WERI-Rb-1 (cell line): ENCODE results near the gene PGC.
A peak's percentile ranks its signal among the peaks of the same experiment; 100 is the strongest.

ENCODE experiments used
- DNase-seq: peaks from one replicate; pipeline ENCODE4 v3.0.0-alpha.2; 2020
- H3K27ac ChIP-seq: fragments of 250-450 bp; sonication (Bioruptor Pico); 2 replicates; pipeline ENCODE4 v1.5.1; 2020; ENCODE audit warnings: mild to moderate bottlenecking, moderate library complexity
- H3K27me3 ChIP-seq: fragments of 250-450 bp; sonication (Bioruptor Pico); 2 replicates; pipeline ENCODE4 v1.5.1; 2021; ENCODE audit warnings: mild to moderate bottlenecking, low read depth, moderate library complexity; ENCODE audit not compliant: insufficient read depth, severe bottlenecking
- H3K36me3 ChIP-seq: fragments of 250-450 bp; sonication (Bioruptor Pico); 2 replicates; pipeline ENCODE4 v1.5.1; 2020; ENCODE audit warnings: mild to moderate bottlenecking, moderate library complexity
- H3K4me3 ChIP-seq: 2 replicates; pipeline ENCODE4 v1.5.1; 2011; ENCODE audit warnings: low read depth, mild to moderate bottlenecking, control low read depth, low read length
- H3K9me3 ChIP-seq: fragments of 250-450 bp; sonication (Bioruptor Pico); 2 replicates; pipeline ENCODE4 v1.5.1; 2021; ENCODE audit warnings: mild to moderate bottlenecking, moderate library complexity; ENCODE audit not compliant: severe bottlenecking
- TF ChIP-seq, protein P1 (sequence below): IDR thresholded peaks from 2 replicates; pipeline ENCODE4 v1.5.1; 2011; ENCODE audit warnings: low read depth, mild to moderate bottlenecking, control low read depth, inconsistent platforms, low read length

Gene PGC

DNA sequence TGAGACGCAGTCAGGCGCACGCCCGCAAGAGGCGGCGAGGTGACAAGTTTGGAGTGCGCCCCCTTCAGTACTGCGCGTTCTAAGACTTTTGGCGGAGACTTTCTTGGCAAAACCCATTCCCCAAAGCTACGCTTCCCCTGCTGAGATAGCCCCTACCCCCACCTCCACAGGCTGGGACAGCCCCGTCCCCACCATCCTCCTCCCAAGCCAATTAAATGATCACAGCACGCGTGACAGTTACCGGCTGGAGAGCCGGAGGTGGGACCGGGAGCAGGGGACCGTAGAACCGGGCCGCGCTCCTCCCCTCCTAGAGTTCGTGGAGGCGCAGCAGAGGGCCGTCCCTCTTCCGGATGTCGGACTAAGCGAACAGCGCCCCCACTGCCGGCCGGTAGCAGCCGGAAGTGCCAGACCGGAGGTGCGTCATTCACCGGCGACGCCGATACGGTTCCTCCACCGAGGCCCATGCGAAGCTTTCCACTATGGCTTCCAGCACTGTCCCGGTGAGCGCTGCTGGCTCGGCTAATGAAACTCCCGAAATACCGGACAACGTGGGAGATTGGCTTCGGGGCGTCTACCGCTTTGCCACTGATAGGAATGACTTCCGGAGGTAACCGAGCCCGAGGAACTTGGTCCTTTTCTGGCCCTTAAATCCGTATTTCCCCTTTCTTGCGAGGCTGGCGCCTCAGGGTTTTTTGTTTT lies 40.2 kb upstream of the PGC start, which contains the start of gene TOMM6:
TSS of gene TOMM6 (plus strand) at position 476 of the 699 bp plus-strand sequence. CDS start at position 480, 4 bp downstream.
- H3K9me3 ChIP-seq: no peaks in the 10 kb centered on the region
- peaks cover 43% of the 10 kb centered on the region for H3K36me3 ChIP-seq
- TF ChIP-seq, protein P1, sequence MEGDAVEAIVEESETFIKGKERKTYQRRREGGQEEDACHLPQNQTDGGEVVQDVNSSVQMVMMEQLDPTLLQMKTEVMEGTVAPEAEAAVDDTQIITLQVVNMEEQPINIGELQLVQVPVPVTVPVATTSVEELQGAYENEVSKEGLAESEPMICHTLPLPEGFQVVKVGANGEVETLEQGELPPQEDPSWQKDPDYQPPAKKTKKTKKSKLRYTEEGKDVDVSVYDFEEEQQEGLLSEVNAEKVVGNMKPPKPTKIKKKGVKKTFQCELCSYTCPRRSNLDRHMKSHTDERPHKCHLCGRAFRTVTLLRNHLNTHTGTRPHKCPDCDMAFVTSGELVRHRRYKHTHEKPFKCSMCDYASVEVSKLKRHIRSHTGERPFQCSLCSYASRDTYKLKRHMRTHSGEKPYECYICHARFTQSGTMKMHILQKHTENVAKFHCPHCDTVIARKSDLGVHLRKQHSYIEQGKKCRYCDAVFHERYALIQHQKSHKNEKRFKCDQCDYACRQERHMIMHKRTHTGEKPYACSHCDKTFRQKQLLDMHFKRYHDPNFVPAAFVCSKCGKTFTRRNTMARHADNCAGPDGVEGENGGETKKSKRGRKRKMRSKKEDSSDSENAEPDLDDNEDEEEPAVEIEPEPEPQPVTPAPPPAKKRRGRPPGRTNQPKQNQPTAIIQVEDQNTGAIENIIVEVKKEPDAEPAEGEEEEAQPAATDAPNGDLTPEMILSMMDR: peak; percentile 98
- peak; percentile 99 for DNase-seq
- H3K27me3 ChIP-seq: no peaks in the 10 kb centered on the region
- H3K4me3 ChIP-seq: peak within 1 kb of the TSS; percentile 97
- peak within 1 kb of the TSS; percentile 90 for H3K27ac ChIP-seq

- DNase-seq: peak; percentile 93
- peaks cover 36% of the 10 kb centered on the region for H3K36me3 ChIP-seq
- H3K4me3 ChIP-seq: peak overlapping the region; percentile 97
- TF ChIP-seq, protein P1: peak; percentile 90
- no peaks in the 10 kb centered on the region for H3K27me3 ChIP-seq
- peak overlapping the region; percentile 90 for H3K27ac ChIP-seq
- no peaks in the 10 kb centered on the region for H3K9me3 ChIP-seq
These were observed 39.4 kb upstream of the PGC start for GRCh38 chr6:41786451-41787218.

- no peak for DNase-seq
- Histone ChIP-seq H3K4me3 (peak overlapping the region; percentile 97), H3K27me3 (no peaks in the 10 kb centered on the region)
These were observed 38.7 kb upstream of the PGC start for GRCh38 chr6:41785689-41786450.

GRCh38 chr6:41785254-41785653 lies 38.1 kb upstream of the PGC start:
- H3K36me3 ChIP-seq: peaks cover 22% of the 10 kb centered on the region
- TF ChIP-seq, protein P1: no peak
- DNase-seq: no peak
- H3K27ac ChIP-seq: no peak overlapping the region
- H3K9me3 ChIP-seq: no peaks in the 10 kb centered on the region
- no peak overlapping the region for H3K4me3 ChIP-seq
- no peaks in the 10 kb centered on the region for H3K27me3 ChIP-seq

More at GRCh38 chr6:41785689-41786450, 38.7 kb upstream of the PGC start:
- Histone ChIP-seq H3K9me3 (no peaks in the 10 kb centered on the region), H3K27ac (no peak overlapping the region), H3K36me3 (peaks cover 28% of the 10 kb centered on the region)
- TF ChIP-seq, protein P1: no peak

DNA sequence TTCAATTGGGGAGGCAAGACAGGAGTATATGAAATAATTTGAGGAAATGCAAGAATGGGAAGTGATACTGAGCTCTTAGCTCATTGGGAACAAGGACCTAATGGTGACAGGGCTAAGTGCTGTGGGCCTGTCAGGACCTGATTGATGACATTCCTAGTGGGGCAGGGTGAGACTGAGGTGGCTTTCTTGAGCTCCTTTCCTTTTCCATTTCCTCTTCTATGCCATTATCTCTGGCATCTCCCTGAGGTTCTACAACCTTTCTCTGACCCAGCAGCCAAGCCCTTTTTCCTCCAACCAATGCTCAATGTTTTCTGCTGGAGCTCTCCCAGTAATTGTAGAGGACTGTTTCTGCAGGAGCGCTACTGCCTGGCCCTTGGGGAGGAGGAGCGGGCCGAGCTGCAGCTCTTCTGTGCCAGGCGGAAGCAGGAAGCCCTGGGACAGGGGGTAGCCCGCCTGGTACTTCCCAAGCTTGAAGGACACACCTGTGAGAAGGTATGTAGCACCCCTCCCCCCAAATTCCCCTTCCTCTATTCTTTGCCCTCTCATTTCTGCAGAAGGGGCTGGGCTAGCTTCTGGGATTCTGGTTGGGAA lies 37.5 kb upstream of the PGC start:
- DNase-seq: no peak
- no peak overlapping the region for H3K4me3 ChIP-seq
- H3K27ac ChIP-seq: no peak overlapping the region
- peaks cover 16% of the 10 kb centered on the region for H3K36me3 ChIP-seq
- TF ChIP-seq, protein P1: no peak
- H3K9me3 ChIP-seq: no peaks in the 10 kb centered on the region
- no peaks in the 10 kb centered on the region for H3K27me3 ChIP-seq
